IPS-NIHi7 (cell line): ENCODE data around the gene DIRAS1.
"Not testable (repeated sequence)": the region's sequence is repeated elsewhere in the genome, so short reads cannot be mapped to it uniquely, and the experiment has no call there.

Experiments
- DNase-seq: peaks from one replicate; pipeline ENCODE4 v3.0.0; 2012; ENCODE audit warnings: mixed read lengths; ENCODE audit errors: extremely low spot score

Gene DIRAS1

DNA sequence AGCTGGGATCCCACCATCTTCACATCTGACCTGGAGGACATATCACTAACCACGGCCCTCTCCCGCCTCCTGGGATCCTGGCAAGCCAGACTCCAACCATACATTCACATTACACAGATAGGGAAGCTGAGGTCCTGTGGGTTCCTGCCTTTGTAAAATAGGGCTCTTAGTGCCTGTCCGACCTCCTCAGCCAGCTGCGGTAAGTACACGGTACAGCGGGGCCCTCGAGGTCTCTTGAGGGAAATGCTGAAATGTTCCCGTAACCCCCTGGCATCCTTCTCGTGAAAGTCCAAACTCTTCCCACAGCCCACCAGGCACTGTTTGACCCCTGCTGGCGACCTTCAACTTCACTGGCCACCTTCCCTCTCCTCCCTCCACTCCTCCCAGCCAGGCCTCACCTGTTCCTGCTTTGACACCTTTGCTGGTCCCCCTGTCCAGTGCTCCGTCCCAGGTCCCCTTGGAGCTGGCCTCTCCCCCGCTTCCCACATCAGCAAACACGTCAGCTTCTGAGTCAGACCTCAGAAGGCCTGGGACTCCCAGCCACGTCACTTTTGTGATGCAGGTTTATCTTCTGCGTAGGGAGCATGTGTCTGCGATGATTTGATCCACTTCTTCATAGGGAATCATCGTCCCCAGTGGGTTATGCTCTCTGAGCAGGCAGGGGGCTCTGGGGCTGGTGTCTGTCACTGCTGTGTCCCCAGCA is 9.8 kb downstream of the DIRAS1 start:
- DNase-seq = no peak

DNA sequence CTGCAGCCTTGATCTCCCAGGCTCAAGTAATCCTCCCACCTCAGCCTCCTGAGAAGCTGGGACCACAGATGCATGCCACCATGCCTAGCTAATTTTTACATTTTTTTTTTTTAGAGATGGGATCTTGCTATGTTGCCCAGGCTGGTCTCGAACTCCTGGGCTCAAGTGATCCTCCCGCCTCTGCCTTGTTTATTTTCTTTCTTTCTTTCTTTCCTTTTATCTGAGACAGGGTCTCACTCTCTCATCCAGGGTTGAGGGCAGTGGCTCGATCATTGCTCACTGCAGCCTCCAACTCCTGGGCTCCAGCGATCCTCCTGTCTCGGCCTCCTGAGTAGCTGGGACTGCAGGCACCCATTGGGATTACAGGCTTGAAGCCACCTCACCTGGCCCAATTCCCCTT is 14.9 kb downstream of the DIRAS1 start:
- DNase-seq = no peak

DNA sequence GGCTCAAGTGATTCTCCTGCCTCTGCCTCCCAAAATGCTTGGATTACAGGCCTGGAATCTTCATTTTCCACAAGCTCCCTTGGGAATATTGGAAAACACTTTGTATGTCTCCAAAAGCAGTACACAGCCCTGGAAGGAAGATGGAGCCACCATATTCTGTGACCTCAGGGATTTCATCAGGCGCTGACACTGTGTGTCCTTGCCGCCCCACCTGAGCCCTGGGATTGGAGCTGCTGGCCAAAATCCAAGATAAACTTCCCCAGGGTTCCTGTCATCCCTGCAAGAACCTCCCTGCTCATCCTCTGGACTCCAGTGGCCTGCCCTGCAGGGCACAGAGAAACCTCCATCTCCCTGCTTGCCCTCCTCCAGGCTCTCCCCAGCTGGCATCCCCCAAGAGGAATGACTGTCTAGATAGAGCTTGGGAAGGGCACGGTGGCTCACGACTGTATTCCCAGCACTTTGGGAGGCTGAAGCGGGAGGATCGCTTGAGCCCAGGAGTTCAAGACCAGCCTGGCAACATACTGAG is 17.4 kb downstream of the DIRAS1 start:
- no peak for DNase-seq

DNA sequence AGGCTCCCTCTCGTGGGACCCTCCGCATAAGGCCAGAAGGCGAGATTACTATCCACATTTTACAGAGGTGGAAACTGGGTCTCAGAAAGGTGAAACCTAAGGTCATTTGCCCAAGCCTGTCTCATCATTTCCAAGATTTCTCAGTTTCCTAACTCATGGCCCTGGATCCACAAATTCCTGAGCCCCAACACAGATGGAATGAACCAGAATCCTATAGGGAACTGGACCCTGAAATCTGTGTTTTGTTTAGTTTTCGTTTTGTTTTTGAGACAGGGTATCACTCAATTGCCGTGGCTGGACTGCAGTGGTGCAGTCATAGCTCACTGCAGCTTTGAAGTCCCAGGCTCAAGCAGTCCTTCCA is 18.1 kb downstream of the DIRAS1 start:
- DNase-seq = no peak

DNA sequence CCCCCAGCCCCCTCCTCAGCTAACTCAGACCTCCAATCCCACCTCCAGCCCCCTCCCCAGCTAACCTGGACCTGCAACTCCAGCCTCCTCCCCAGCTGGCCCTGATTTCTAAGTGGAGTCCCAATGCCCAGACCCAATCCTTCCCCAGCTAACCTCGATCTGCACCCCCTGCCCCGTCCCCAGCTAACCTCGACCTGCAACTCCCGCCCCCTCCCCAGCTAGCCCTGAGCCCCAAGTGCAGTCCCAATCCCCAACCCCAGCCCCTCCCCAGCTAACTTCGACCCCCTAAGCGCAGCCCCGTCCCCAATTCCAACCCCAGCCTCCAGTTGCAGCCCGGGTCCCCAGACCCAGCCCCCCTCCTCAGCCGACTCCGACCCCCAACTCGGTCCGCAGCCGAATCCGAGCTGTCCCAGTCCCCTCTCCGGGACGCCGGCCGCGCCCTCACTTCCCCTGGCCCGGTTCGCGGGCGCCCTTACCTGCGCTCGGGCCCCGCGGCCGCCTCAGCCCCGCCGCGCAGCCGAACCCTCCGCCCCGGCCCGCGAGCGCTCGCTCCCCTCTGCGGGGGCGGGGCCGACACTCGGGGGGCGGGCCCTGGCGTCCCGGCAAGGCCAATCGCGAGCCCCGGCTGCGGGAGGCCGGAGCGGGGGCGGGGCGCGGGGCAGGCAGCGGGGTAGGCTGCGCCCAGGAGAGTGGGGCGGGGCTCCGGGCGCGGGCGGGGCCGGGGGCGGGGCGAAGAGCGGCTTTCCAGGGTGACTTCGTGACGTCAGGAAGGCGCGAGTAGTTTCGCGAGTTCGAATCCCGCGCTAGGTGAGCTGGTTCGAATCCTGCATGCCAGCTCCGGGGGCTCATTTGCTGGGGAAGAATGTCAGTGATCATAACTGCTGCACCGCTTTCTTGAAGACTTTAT is 18.7 kb downstream of the DIRAS1 start, which contains the start of gene GNG7:
Gene GNG7, minus strand, starts transcription at position 525 of the 907 bp plus-strand sequence. CDS start 182,006 bp downstream, outside the sequence.
- DNase-seq = peak; percentile 100

DNA sequence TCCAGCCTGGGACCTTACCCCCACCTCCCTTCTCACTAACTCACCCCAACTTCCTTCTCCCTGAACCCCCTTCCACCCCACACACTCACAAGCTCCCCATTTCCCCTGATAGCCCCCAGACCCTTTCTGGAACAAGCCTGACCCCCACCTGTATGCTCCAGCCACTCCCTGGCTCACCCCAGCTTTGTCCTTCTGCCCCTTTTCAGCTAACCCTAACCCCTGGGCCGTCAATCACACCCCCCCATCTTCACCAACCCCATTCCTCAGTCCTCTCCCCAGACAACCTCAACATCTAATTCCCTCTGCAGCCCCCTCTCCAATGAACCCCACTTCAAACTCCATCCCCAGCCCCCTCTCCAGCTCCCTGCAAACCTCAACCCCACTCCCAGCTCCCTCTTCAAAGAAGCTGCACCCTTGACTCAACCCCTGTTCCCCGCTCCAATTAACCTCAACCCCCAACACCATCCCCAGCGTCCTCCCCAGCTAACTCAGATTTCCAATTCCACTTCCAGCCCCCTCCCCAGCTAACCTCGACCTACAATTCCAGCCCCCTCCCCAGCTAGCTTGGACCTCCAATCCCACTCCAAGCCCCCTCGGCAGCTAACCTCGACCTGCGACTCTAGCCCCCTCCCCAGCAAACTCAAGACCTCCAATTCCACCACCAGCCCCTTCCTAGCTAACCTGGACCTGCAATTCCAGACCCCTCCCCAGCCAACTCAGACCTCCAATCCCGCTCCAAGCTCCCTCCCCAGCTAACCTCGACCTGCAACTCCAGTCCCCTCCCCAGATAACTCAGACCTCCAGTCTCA is 19.6 kb downstream of the DIRAS1 start:
- DNase-seq = no peak

DNA sequence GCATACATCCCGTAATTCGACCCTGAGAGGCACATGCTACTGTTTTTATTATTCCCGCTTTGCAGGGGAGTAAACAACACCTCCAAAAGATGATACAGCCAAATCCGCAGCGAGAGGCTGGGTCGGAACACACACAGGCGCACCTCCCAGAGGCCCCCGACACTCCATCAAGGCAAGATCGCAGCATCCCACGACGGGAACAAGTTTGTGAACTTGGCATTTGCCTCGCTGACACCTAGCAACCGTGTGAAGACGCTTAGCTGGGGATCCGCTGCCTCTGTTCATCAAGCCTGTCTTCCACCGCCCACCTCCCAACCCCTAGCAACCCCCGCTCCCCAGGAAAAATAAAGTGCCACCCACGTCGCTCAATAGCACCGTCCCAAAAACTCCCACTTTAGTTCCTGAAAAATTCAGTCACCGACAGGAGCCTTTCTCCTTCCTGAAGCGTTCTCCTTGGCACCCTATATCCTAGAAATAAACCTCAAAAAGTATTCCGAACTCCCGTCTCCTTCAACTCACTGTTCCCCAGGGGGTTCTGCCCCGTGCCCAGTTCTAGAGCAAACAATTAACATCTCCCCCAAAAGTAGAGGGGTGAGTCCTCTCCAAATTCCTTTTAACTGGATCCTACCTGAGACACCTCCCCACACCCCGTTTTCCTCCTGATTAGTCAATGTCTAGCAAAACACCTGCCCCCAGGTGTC is 20.4 kb downstream of the DIRAS1 start:
- DNase-seq = no peak

DNA sequence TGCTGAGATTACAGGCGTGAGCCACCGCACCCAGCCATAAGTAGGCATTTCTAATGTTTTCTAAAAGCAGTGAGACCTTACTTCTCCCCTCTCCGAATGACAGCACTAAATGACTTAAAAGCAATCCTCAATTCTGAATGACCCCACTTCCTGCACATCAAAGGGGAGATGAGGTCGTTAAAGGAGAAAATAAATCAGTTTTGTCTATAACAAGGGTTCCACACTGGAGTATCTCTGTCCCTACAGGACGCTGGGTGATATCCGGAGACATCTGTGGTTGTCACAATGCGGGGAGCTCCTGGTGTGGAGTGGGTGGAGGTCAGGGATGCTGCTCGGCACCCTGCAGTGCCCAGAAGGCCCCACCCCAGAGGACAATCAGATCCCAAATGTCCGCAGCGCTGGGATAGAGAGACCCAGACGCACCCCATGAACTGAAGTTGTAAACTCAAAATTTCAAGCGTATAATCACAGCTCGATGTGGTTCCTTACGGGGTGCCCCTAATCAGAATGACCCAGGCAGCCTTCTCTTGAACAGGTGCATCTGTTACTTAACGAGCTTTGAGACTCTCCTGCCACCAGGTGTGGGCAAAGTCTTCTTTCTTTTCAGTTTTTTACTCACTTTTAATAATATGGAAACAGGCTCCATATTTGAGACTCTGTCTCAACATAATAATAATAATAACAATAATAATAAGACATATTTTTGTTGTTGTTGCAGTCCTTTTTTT is 21.6 kb downstream of the DIRAS1 start:
- no peak for DNase-seq

DNA sequence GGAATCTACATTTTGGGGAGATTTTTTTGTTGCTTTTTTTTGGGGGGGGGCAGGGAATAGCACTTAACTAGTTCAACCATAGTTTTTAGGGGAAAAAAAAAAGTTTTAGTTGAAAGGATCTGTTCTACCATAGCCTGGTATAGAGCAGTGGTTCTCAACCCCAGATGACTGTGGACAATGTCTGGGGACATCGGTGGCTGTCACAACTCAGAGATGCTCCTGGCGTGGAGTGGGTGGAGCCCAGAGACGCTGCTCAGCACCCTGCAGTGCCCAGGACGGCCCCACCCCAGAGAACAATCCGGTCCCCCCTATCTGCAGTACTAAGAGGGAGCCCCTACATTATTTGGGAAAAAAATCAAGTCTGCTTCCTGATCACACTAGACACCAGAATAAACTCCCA is 27.0 kb downstream of the DIRAS1 start:
- DNase-seq = no peak

DNA sequence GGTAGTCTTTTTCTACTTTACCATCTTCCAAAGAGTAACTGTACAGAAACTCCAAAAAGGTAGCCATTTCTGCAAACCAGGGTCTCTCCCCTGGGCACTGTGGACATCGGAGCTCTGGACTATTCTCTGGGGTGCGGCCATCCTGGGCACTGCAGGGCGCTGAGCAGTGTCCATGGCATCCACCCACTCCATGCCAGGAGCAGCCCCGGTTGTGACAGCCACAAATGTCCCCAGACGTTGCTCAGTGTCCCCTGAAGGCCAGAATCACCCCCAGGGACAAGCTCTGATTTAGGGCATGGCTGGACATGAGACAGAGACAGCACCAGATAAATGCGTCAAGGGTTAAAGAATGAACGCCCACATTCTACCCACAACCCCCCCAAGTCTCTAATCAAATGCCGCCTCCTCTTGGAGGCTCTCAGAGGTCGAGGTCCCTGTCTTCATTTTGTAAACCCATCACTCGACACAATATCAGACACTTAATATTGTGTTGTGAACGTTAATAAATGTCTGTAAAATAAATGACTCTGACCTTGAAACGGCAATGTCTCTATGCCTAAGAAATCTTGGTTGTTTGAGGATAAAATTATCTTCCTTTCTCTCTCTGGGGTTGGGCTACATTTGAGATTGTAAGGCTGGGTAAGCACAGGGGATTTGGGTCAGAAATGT is 27.5 kb downstream of the DIRAS1 start:
- no peak for DNase-seq

DNA sequence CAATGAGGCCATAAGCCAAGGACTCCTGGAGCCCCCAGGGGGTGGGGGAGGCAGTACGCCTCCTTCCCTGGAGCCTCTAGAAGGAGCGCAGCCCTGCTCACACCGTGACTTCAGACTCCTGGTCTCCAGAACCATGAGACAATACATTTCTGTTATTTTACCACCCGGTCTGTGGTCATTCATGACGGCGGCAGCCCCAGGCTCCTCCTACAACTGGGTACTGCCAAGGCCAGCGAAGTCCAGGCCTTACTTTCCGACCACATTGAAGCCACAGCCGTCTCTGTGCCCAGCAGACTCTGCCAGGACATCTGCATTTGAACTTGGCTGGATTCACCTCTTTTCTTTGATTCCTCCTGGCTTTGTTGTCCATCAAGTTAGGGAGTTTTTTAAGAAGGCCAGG is 29.2 kb downstream of the DIRAS1 start:
- no peak for DNase-seq

DNA sequence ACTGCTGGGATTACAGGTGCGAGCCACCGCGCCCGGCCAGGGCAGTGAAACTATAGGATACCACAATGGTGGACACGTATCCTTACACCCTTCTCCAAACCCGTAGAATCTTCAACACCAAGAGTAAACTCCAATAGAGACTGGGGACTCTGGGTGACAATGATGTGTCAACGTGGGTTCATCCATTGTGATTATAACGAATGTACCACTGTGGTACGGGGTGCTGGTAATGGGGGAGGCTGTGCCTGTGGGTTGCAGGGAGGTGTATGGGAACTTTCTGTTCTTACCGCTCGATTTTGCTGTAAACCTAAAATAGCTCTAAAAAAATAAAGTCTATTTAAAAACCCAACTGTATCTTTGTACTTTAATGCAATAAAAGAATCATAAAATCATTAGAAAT is 30.3 kb downstream of the DIRAS1 start:
- DNase-seq = no peak

DNA sequence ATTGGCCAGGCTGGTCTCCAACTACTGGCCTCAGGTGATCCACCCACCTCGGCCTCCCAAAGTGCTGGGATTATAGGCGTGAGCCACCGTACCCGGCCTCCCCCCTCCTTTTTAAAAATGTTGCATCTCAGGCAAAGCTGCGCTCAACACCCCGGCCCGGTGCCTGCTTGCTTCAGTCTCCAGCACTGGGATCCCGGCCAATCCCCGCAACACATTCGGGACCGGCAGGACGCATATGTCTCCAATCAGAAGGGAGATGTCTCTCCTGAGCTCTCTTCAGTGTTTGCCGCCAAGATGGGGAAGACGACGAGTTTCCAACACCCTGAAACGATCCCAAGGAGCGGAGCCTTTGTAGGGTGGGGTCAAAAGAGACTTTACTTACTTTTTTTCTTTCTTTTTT is 34.8 kb downstream of the DIRAS1 start:
- DNase-seq = no peak

DNA sequence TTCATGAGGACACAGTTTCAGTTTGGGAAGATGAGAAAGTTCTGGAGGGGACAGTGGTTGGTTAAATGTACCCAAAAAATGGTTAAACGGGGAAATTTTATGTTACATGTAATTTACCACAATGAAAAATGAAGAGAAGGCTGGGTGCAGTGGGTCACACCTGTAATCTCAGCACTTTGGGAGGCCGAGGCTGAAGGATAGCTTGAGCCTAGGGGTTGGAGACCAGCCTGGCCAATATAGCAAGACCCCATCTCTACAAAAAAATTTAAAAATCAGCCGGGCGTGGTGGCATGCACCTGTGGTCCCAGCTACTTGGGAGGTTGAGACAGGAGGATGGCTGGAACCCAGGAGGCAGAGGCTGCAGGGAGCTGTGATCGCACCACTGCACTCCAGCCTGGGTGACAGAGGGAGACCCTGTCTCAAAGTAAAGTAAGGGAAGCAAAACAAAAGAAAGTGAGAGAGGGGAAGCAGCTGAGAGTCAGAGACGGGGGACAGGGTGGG is 35.9 kb downstream of the DIRAS1 start:
- DNase-seq = no peak

DNA sequence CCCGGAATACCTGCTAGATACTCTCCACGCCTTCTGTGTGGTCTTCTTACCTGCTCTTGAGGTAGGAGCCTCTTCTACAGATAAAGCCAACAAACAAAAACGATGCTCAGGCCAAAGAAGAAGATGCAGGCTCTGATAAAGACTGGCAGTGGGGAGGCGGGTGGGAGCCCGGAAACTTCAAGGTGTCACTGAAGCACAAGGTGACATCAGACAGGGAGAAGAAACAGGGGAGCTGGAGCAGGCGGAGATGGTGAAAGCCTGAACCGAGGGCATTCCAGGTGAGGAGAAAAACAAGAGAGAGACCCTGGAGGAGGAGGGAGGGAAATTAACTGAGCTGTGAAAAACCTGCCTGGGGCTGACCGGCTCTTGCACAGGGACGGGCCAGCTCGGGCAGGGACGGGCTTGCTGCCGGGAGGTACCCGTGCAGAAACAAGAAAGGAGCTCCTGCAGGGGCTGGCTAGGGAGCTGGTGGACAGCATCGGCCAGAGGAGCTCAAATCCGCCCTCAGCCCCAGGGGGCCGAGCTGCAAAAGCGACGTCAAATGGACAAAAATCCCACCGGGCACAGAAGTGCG is 37.7 kb downstream of the DIRAS1 start:
- DNase-seq = no peak

DNA sequence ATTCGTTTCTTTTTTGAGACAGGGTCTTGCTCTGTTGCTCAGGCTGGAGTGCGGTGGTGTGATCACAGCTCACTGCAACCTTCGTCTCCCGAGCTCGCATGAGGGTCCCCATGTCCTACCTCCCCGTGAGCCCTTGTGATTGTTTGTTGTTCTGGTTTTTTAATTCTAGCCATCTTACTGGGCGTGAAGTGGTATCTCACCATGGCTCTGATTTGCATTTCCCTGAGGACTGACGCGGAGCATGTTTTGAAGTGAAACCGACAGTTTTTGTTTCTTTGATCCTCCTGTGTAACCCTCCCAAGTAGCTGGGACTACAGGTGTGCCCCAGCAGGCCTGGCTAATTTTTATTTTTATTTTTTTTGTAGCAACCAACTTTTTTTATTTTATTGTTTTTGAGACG is 40.4 kb downstream of the DIRAS1 start:
- no peak for DNase-seq

DNA sequence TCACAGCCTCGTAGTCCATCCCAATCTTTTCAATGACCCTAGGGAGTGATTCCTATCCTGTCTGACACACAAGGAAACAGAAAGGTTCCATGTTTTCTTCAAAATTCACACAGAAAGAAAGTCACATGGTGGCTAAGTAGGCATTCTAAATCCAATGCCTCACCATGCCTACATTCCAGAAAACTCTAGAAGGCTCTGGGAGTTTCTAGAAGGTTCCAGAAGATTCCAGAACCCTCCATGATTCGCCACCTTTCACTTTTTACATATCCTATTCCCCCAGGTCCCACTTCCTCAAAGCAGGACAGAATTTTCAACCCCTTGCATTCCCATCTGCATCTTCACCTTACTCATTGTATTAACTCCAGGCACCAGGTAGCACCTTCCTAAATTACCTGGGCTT is 41.7 kb downstream of the DIRAS1 start:
- DNase-seq = no peak

DNA sequence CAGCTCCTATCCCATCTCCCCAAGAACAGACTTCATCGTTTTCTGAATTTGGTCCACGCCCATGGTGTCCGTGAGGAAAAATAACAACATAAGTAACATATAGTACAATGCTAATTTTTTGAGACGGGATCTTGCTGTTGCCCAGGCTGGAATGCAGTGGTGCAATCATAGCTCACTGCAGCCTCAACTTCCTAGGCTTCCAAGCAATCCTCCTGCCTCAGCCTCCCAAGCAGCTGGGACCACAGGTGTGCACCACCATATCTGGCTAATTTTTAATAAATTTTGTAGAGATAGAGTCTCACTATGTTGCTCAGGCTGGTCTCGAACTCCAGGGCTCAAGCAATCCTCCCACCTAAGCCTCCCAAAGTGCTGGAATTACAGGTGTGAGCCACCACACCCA is 42.2 kb downstream of the DIRAS1 start:
- not testable (repeated sequence) for DNase-seq

DNA sequence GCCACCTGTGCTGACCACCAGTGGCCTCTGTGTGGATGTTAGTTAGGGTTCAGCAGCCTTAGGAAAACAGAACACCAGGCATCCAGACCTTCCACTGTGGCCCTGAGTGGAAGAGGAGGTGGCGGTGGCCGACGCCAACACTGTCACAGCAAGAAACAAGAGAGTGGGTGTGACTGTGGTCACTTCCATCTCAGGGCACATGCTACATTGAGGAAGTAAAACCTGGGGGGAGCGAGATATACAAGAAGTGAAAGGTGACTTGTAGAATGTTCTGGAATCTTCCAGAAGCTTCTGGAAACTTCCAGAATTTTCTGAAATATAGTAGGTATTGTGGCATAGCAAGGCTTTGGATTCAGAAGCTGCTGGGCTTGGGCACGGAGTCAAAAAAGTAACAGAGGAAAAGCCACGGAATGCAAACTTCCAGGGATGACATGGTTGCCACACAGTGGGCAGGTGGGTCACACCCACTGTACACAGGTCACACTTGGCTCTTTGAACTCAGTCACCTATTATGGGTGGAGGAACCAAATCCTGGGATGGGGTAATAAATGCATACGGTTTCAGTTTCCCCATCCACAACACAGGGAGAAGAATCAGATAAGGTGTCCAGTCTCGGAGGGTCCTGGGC is 43.0 kb downstream of the DIRAS1 start:
- DNase-seq = no peak
